Measurements from ENCODE around the gene ARHGAP26.

- TF ChIP-seq CTCF (IDR thresholded peaks at IDR 0.05 in 2 of 3, conservative IDR thresholded peaks at IDR 0.05 in 1 of 3; ENCODE audit: borderline replicate concordance in 1 of 3, insufficient read depth in 1 of 3, low read depth in 2 of 3, low read length in 2 of 3) (no peak), MAX (IDR thresholded peaks at IDR 0.05) (no peak), EZH2phosphoT487 (IDR thresholded peaks at IDR 0.05; ENCODE audit: borderline replicate concordance) (no peak), POLR2A (IDR thresholded peaks at IDR 0.05; ENCODE audit: borderline replicate concordance, extremely low read depth, insufficient read depth, insufficient read length) (no peak), EZH2 (IDR thresholded peaks at IDR 0.05) (no peak), POLR2AphosphoS5 (IDR thresholded peaks at IDR 0.05; ENCODE audit: low read depth, low read length) (no peak), CBX3 (IDR thresholded peaks at IDR 0.05; ENCODE audit: low read depth) (no peak), ZNF274 (IDR thresholded peaks at IDR 0.05; ENCODE audit: low read depth, low read length) (no peak), REST (IDR thresholded peaks at IDR 0.05; ENCODE audit: low read depth) (no peak), SIN3A (IDR thresholded peaks at IDR 0.05; ENCODE audit: low read depth) (no peak), EGR1 (IDR thresholded peaks at IDR 0.05; ENCODE audit: low read depth) (no peak), JUND (IDR thresholded peaks at IDR 0.05) (no peak), ATF3 (IDR thresholded peaks at IDR 0.05) (no peak), TCF7L2 (IDR thresholded peaks at IDR 0.05; ENCODE audit: borderline replicate concordance, extremely low read depth, insufficient read depth, insufficient read length) (no peak)
Measured at GRCh38 chr5:143138839-143139238, 368.7 kb downstream of the ARHGAP26 start.
